ENCODE results near the gene LYAR.

GRCh38 chr4:4248885-4249203, 41.1 kb downstream of the LYAR start:
- TF ChIP-seq NFE2L2 (IDR thresholded peaks at IDR 0.05; ENCODE audit: low read depth, low read length) = no peak
- TF ChIP-seq CTCF (conservative IDR thresholded peaks at IDR 0.05; ENCODE audit: low read depth, low read length) = no peak
- no peak for TF ChIP-seq MAFK (IDR thresholded peaks at IDR 0.05; ENCODE audit: low read depth, low read length)
- peak; percentile 91 for TF ChIP-seq BHLHE40 (IDR thresholded peaks at IDR 0.05; ENCODE audit: low read depth, low read length)
- TF ChIP-seq, protein P1, sequence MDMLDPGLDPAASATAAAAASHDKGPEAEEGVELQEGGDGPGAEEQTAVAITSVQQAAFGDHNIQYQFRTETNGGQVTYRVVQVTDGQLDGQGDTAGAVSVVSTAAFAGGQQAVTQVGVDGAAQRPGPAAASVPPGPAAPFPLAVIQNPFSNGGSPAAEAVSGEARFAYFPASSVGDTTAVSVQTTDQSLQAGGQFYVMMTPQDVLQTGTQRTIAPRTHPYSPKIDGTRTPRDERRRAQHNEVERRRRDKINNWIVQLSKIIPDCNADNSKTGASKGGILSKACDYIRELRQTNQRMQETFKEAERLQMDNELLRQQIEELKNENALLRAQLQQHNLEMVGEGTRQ (IDR thresholded peaks at IDR 0.05; ENCODE audit: low read depth, low read length) = 0 out of 2 replicates have a peak, but pooled peaks have one; percentile 7
